ENCODE data around the gene HDAC4. TPM values are rescaled to one million over a fixed set of nuclear protein-coding genes. Genes with fewer than 3 reads are reported as not detected.

Gene HDAC4
- total and polyA plus RNA-seq, 10 of the 15 experiments (the other 5 are each of a cell fraction or from before 2014, with no cell fraction given) = 0.22 to 15.7 (median 4.8) TPM

DNA sequence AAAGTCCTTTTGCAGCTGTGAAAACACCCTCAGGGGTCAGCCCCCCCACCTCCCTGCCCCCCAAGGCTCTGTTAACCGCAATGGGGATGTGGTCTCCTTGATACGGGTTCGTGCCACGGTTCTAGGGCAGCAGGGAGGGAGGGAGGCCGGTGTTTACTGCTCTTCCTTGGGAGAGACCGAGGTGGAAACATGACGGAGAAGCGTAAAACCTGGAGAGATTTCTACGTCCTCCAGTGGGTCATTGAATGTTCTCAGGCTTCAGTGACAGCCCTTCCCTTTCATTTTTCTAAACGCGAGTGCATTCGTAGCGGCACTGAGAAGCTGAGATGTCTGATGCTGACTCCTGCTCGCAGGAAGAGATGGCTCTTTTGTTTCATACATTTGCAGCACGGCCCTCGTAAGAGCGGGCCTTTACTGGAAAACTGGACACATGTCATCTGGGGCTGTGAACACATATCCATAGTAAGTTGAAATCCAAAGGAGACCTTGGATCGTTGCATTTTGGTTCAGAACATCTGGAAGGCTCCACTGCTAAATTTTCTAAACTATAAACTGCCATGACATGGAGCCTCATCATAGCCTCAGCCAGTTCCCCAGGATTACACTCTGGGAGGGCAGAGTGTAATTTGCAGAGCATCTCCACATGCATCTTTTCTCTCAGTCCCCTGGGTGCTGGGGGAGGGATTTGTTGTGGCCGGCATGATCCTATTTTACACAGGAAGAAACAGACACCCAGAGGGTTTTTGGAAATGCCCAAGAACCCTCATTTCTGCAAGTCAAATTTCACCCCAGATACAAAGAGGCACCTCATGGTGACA, 40.6 kb upstream of the HDAC4 start (continued):
- TF ChIP-seq, protein P1, sequence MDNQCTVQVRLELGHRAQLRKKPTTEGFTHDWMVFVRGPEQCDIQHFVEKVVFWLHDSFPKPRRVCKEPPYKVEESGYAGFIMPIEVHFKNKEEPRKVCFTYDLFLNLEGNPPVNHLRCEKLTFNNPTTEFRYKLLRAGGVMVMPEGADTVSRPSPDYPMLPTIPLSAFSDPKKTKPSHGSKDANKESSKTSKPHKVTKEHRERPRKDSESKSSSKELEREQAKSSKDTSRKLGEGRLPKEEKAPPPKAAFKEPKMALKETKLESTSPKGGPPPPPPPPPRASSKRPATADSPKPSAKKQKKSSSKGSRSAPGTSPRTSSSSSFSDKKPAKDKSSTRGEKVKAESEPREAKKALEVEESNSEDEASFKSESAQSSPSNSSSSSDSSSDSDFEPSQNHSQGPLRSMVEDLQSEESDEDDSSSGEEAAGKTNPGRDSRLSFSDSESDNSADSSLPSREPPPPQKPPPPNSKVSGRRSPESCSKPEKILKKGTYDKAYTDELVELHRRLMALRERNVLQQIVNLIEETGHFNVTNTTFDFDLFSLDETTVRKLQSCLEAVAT (IDR thresholded peaks at IDR 0.05) = no peak

DNA sequence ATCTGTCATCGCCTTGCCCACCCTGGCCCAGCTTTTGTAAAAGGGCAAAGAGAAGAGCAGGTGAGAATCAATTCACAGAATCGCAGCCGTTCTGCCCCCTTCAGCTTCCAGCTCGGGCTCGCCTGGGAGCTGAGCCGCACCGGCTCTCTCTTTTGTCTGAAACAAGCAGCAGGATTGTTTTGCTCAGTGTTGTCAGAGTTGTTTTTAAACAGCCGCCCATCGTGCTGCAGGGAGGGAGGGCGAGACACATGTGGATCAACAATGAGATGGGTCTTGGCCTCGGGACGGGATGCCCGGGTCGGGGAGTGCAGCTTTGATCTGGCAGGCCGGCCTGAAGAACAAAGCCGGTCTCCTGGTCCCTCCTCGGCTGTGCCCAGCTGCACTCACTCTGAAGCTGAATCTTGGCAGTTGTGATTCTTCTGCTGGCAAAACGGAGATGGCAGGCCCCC, 39.7 kb upstream of the HDAC4 start:
- WGBS (ENCODE audit: insufficient coverage, insufficient replicate concordance, low lambda C conversion rate, missing lambda C conversion rate) = 26% methylated on average over 18 of the region's 18 CpGs
- BruUV-seq (replicated peaks) = no TSS peak
- intact Hi-C loops (cut with micrococcal nuclease; ENCODE audit: unreplicated experiment) = no loop called here
- H3K36me3 ChIP-seq (ENCODE audit: control insufficient read depth in 2 of 2, insufficient read depth in 2 of 2, low read length in 1 of 2) = no peaks in the 10 kb centered on the region
- POLR2A ChIA-PET = interaction anchor here (0.7 kb wide), 1 partner anchor 14 kb away, joined by 4 read pairs; no protein-coding TSS in a partner anchor
- FAIRE-seq (no peak), DNase-seq (ENCODE audit: low read depth, low spot score) (no peak), ATAC-seq (no peak)
- RAD21 ChIA-PET (ENCODE audit: unreplicated experiment) = no interaction called here
- in situ Hi-C loops (cut with MboI) = no loop called here
- no peak overlapping the region for H3K4me3 ChIP-seq
- no peak for TF ChIP-seq CEBPB (IDR thresholded peaks at IDR 0.05; ENCODE audit: borderline replicate concordance in 1 of 2, low read depth in 2 of 2, low read length in 2 of 2)
- CTCF ChIA-PET = no interaction called here
- H3K79me2 ChIP-seq (ENCODE audit: control insufficient read depth, insufficient read depth, low read length) = no peaks in the 10 kb centered on the region
- no peak overlapping the region for H3K27ac ChIP-seq (ENCODE audit: control insufficient read depth, insufficient read depth)
- no peak overlapping the region for H3K4me2 ChIP-seq (ENCODE audit: control insufficient read depth, insufficient read depth)
- peaks cover 3 to 6% of the 10 kb centered on the region in 2 experiments; a peak in 3 of 4 replicates for H3K27me3 ChIP-seq (replicated peaks in 1 of 2; ENCODE audit: control insufficient read depth in 2 of 2, insufficient read depth in 2 of 2, low read length in 1 of 2)
- no peak overlapping the region for H3K9ac ChIP-seq (ENCODE audit: control insufficient read depth, insufficient read depth, low read length)
- no peaks in the 10 kb centered on the region; the same call in 2 of the 3 replicates for H3K9me3 ChIP-seq (replicated peaks; ENCODE audit: control insufficient read depth, insufficient read depth, low read length)
- no peaks in the 10 kb centered on the region for H4K20me1 ChIP-seq (ENCODE audit: control insufficient read depth, insufficient read depth)
- no peak overlapping the region for H2AFZ ChIP-seq (ENCODE audit: control insufficient read depth, low read depth, low read length)
- H3K4me1 ChIP-seq (ENCODE audit: control insufficient read depth, insufficient read depth, low read length) = no peaks in the 10 kb centered on the region
- SMC1A ChIA-PET (ENCODE audit: uncharacterized antibody, unreplicated experiment) = no interaction called here

All from GM12878 (cell line).